Thymus (tissue), 11 donors: Measurements from ENCODE around the gene CKAP4. TPM values are rescaled to one million over a fixed set of nuclear protein-coding genes. Genes with fewer than 3 reads are reported as not detected.

Source experiments
- DNase-seq, 9 donors: peaks; one replicate each; pipeline ENCODE4 v3.0.0-alpha.2; 2013; ENCODE audit warnings: low spot score in 9 of 9, low read depth in 6 of 9, missing footprints in 1 of 9
- H3K27ac ChIP-seq, 2 donors: one replicate each; pipeline ENCODE4 v1.5.1; 2013; ENCODE audit warnings: control low read depth in 1 of 2, low read depth in 1 of 2, low read length in 1 of 2, mild to moderate bottlenecking in 1 of 2, moderate library complexity in 1 of 2
- H3K27me3 ChIP-seq, 2 donors: one replicate each; pipeline ENCODE4 v1.5.1; 2013; ENCODE audit warnings: low read length in 1 of 2; ENCODE audit not compliant: control insufficient read depth in 2 of 2, insufficient read depth in 1 of 2
- H3K36me3 ChIP-seq, 2 donors: one replicate each; pipeline ENCODE4 v1.5.1; 2013; ENCODE audit warnings: low read length in 1 of 2, mild to moderate bottlenecking in 1 of 2, moderate library complexity in 1 of 2; ENCODE audit not compliant: control insufficient read depth in 2 of 2, insufficient read depth in 2 of 2
- H3K4me1 ChIP-seq, 2 donors: one replicate each; pipeline ENCODE4 v1.5.1; 2013; ENCODE audit warnings: low read length in 2 of 2; ENCODE audit not compliant: control insufficient read depth in 2 of 2, insufficient read depth in 2 of 2
- H3K4me3 ChIP-seq, 2 donors: one replicate each; pipeline ENCODE4 v1.5.1; 2013; ENCODE audit warnings: low read length in 2 of 2, control low read depth in 1 of 2, mild to moderate bottlenecking in 1 of 2
- H3K9me3 ChIP-seq, 2 donors: one replicate each; pipeline ENCODE4 v1.5.1; 2013; ENCODE audit warnings: low read length in 1 of 2, mild to moderate bottlenecking in 1 of 2; ENCODE audit not compliant: control insufficient read depth in 2 of 2, insufficient read depth in 1 of 2
- WGBS: extraction: QIAGEN DNeasy Blood & Tissue Kit; methylation state at CpG from one replicate; pipeline ENCODE4 v1.1.7; 2013; 5-methylcytosine and 5-hydroxymethylcytosine counted together
- polyA plus RNA-seq: library from polyadenylated mRNA; stranded (reverse); fragments of 200-250 nt; gene quantifications from one replicate; pipeline ENCODE4 v1.2.3, GENCODE V29; 2013
- total RNA-seq: library from RNA; stranded (reverse); fragments of 120-200 nt; gene quantifications from one replicate; pipeline ENCODE4 v1.2.4, GENCODE V29; 2013
- donor health status: healthy.

CKAP4 gene
- total and polyA plus RNA-seq, 2 donors, result 6.8 to 11.1 TPM

GRCh38 chr12:106281056-106281782 lies 33.4 kb upstream of the CKAP4 start:
- WGBS, result 97% methylated on average over 3 of the region's 3 CpGs
- H3K4me1 ChIP-seq, result no peaks in the 10 kb centered on the region
- no peak overlapping the region for H3K27ac ChIP-seq
- peaks cover 0 to 1% of the 10 kb centered on the region in 2 donors for H3K9me3 ChIP-seq
- H3K27me3 ChIP-seq, result peaks cover 0 to 8% of the 10 kb centered on the region in 2 donors
- H3K36me3 ChIP-seq, result no peaks in the 10 kb centered on the region
- H3K4me3 ChIP-seq, result no peak overlapping the region
- no peak for DNase-seq

GRCh38 chr12:106280106-106280505 lies 32.3 kb upstream of the CKAP4 start:
- WGBS, result 92% methylated on average over 4 of the region's 4 CpGs
- Histone ChIP-seq H3K36me3 (no peaks in the 10 kb centered on the region), H3K4me1 (peaks cover 0 to 3% of the 10 kb centered on the region in 2 donors), H3K27ac (no peak overlapping the region), H3K4me3 (no peak overlapping the region), H3K27me3 (peaks cover 0 to 6% of the 10 kb centered on the region in 2 donors), H3K9me3 (peaks cover 0 to 1% of the 10 kb centered on the region in 2 donors)
- DNase-seq, result no peak

GRCh38 chr12:106276032-106276740 lies 28.4 kb upstream of the CKAP4 start:
- no peaks in the 10 kb centered on the region for H3K9me3 ChIP-seq
- no peak overlapping the region for H3K4me3 ChIP-seq
- no peak overlapping the region for H3K27ac ChIP-seq
- WGBS, result 97% methylated on average over 4 of the region's 4 CpGs
- no peaks in the 10 kb centered on the region for H3K36me3 ChIP-seq
- H3K4me1 ChIP-seq, result peaks cover 0 to 3% of the 10 kb centered on the region in 2 donors
- no peaks in the 10 kb centered on the region for H3K27me3 ChIP-seq
- no peak for DNase-seq

GRCh38 chr12:106275458-106275857 lies 27.6 kb upstream of the CKAP4 start:
- no peak for DNase-seq
- no peaks in the 10 kb centered on the region for H3K36me3 ChIP-seq
- no peak overlapping the region for H3K4me3 ChIP-seq
- peaks cover 0 to 3% of the 10 kb centered on the region in 2 donors for H3K4me1 ChIP-seq
- no peaks in the 10 kb centered on the region for H3K9me3 ChIP-seq
- no peaks in the 10 kb centered on the region for H3K27me3 ChIP-seq
- WGBS, result 94% methylated on average over 9 of the region's 9 CpGs
- H3K27ac ChIP-seq, result no peak overlapping the region

GRCh38 chr12:106274575-106275121 lies 26.8 kb upstream of the CKAP4 start:
- Histone ChIP-seq H3K27ac (no peak overlapping the region), H3K36me3 (no peaks in the 10 kb centered on the region), H3K4me3 (no peak overlapping the region), H3K27me3 (no peaks in the 10 kb centered on the region), H3K9me3 (no peaks in the 10 kb centered on the region), H3K4me1 (peaks cover 0 to 3% of the 10 kb centered on the region in 2 donors)
- 94% methylated on average over 7 of the region's 7 CpGs for WGBS
- no peak for DNase-seq

GRCh38 chr12:106274012-106274411 lies 26.2 kb upstream of the CKAP4 start:
- Histone ChIP-seq H3K9me3 (no peaks in the 10 kb centered on the region), H3K27ac (no peak overlapping the region), H3K27me3 (no peaks in the 10 kb centered on the region), H3K4me3 (no peak overlapping the region), H3K4me1 (peaks cover 0 to 3% of the 10 kb centered on the region in 2 donors), H3K36me3 (no peaks in the 10 kb centered on the region)
- 96% methylated on average over 6 of the region's 6 CpGs for WGBS
- no peak for DNase-seq

- WGBS, result 98% methylated on average over 6 of the region's 6 CpGs
- H3K4me1 ChIP-seq, result peaks cover 0 to 3% of the 10 kb centered on the region in 2 donors
Observed at GRCh38 chr12:106273491-106273890, 25.7 kb upstream of the CKAP4 start.

GRCh38 chr12:106271575-106272505 lies 24.0 kb upstream of the CKAP4 start:
- no peak for DNase-seq
- H3K4me1 ChIP-seq, result peaks cover 0 to 3% of the 10 kb centered on the region in 2 donors
- no peak overlapping the region for H3K4me3 ChIP-seq
- 77% methylated on average over 5 of the region's 5 CpGs for whole genome bisulfite sequencing
- no peaks in the 10 kb centered on the region for H3K36me3 ChIP-seq
- no peaks in the 10 kb centered on the region for H3K27me3 ChIP-seq
- H3K27ac ChIP-seq, result no peak overlapping the region
- no peaks in the 10 kb centered on the region for H3K9me3 ChIP-seq

More at GRCh38 chr12:106273491-106273890, 25.7 kb upstream of the CKAP4 start:
- Histone ChIP-seq H3K4me3 (no peak overlapping the region), H3K36me3 (no peaks in the 10 kb centered on the region), H3K27ac (no peak overlapping the region), H3K9me3 (no peaks in the 10 kb centered on the region), H3K27me3 (no peaks in the 10 kb centered on the region)
- no peak for DNase-seq
